ENCODE data around the gene CBX7. TPM values are rescaled to one million over a fixed set of nuclear protein-coding genes. Genes with fewer than 3 reads are reported as not detected.
A peak's percentile ranks its signal among the peaks of the same experiment; 100 is the strongest.

Gene CBX7
- total RNA-seq, 1 experiment from 2014 or later = 3.7 TPM

GRCh38 chr22:39174498-39175352 lies 22.2 kb upstream of the CBX7 start:
- Histone ChIP-seq H3K4ac (ENCODE audit: low read depth, low read length) (peak overlapping the region; percentile 89), H3K4me2 (ENCODE audit: insufficient read depth, insufficient read length, low read length) (no peak overlapping the region), H2BK20ac (ENCODE audit: low read depth, low read length, poor library complexity, severe bottlenecking) (peak overlapping the region; percentile 83), H3K9ac (ENCODE audit: extremely low read depth, insufficient read length, low read length) (peak overlapping the region; percentile 43), H2BK120ac (ENCODE audit: low read depth, low read length, poor library complexity, severe bottlenecking) (peak overlapping the region; percentile 97), H3K23me2 (ENCODE audit: insufficient read length, low read depth, low read length, poor library complexity, severe bottlenecking) (no peaks in the 10 kb centered on the region), H3K14ac (ENCODE audit: insufficient read depth, low read length) (peak overlapping the region; percentile 97), H4K8ac (replicated peaks; ENCODE audit: insufficient read length, low read depth, low read length) (peak overlapping the region; percentile 97), H2BK5ac (ENCODE audit: insufficient read length, low read length) (peak overlapping the region; percentile 94), H3K79me1 (ENCODE audit: insufficient read depth, low read depth, low read length, poor library complexity, severe bottlenecking) (no peaks in the 10 kb centered on the region), H2BK15ac (ENCODE audit: low read depth, low read length) (no peak overlapping the region), H2AFZ (ENCODE audit: low read length) (no peak overlapping the region), H3K27ac (ENCODE audit: insufficient read length, low read depth, low read length) (peak overlapping the region; percentile 91), H3K79me2 (ENCODE audit: insufficient read depth, low read length) (no peaks in the 10 kb centered on the region), H3K18ac (ENCODE audit: insufficient read length, low read depth, low read length) (peak overlapping the region; percentile 98), H3K23ac (ENCODE audit: insufficient read length, low read depth, low read length) (peak overlapping the region; percentile 61), H4K20me1 (ENCODE audit: control insufficient read depth, insufficient read depth, insufficient read length) (peaks cover 5% of the 10 kb centered on the region), H4K91ac (ENCODE audit: insufficient read length, low read depth, low read length) (peak overlapping the region; percentile 100), H3K4me1 (ENCODE audit: insufficient read depth, low read length) (peaks cover 16% of the 10 kb centered on the region; the same call in 1 of the 2 replicates), H3K27me3 (ENCODE audit: insufficient read depth, low read length) (no peaks in the 10 kb centered on the region), H2BK12ac (ENCODE audit: insufficient read length, low read depth, low read length) (peak overlapping the region; percentile 99), H3K56ac (ENCODE audit: insufficient read length, low read depth, low read length) (peak overlapping the region; percentile 30), H3T11ph (ENCODE audit: low read length) (peak overlapping the region; percentile 80), H2AK5ac (ENCODE audit: insufficient read length, low read length) (peak overlapping the region; percentile 71), H3K9me3 (ENCODE audit: control insufficient read depth, low read depth, low read length) (no peaks in the 10 kb centered on the region), H4K5ac (ENCODE audit: insufficient read length, low read depth, low read length) (peak overlapping the region; percentile 99)
- no peak for TF ChIP-seq CTCF (conservative IDR thresholded peaks at IDR 0.05)
- no CpG with 5 or more reads among the region's 22 CpGs for WGBS (ENCODE audit: extremely low coverage, insufficient read length, low lambda C conversion rate)
- Mint-ChIP-seq H3K4me3 (peak overlapping the region; percentile 37 to 70), H3K9me3 (no peaks in the 10 kb centered on the region; a peak in 1 of 5 replicates), H3K4me1 (peaks cover 75 to 88% of the 10 kb centered on the region in 2 experiments), H3K27ac (peak overlapping the region; percentile 98 to 100 (median 99)), H3K36me3 (ENCODE audit: insufficient read depth in 1 of 3, low read depth in 3 of 3) (no peaks in the 10 kb centered on the region), H3K27me3 (ENCODE audit: low read depth) (no peaks in the 10 kb centered on the region; the same call in 1 of the 2 replicates)
- DNase-seq = peak; percentile 99

Measured in H9 (cell line).